ENCODE results near the gene MRPL40. TPM values are rescaled to one million over a fixed set of nuclear protein-coding genes. Genes with fewer than 3 reads are reported as not detected.
"Not testable (repeated sequence)": the region's sequence is repeated elsewhere in the genome, so short reads cannot be mapped to it uniquely, and the experiment has no call there.

Gene MRPL40
- total RNA-seq, 2 donors from 2014 or later, result 14.3 to 21.3 TPM

DNA sequence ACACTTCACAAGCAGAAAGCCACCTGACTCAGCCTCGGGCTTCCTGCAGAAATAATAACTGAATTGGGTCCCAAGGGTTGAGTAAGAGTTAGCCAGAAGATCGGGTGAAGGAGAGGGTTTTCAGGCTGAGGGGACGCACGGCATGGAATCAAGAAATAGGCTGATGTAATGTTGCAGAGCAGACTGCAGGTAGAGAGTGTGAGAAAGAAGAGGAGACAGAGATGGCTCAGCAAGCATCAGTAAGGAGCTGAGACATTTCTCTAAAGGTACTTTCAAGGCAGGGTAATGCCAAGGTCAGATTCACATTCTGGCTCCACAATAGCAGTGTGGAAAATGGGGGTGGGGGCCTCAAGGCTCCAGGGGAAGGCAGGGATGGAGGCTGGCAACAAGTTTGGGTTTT is 19.4 kb upstream of the MRPL40 start:
- Mint-ChIP-seq H3K4me3 (no peak overlapping the region), H3K4me1 (ENCODE audit: low read depth in 2 of 2) (peaks cover 45 to 50% of the 10 kb centered on the region in 2 donors)

DNA sequence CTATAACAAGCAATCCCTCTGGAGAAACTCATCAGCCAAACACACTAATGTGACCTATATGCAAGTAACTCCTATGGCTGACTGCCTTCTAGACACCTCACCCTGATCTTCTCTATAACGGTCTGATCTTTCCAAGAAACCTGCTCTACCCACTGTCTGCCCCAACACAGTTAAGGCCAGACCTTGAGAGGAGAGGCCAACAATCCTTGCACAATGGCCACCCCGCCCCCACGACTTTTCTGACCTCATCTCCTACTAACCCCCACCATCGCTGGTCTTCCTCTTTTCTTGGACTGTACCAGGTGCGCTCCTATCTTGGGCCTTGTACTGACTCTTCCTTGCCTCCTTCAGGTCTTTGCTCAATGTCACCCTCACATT is 13.3 kb upstream of the MRPL40 start:
- H3K4me3 Mint-ChIP-seq, result peak overlapping the region; percentile 81
- H3K27me3 Mint-ChIP-seq, result no peaks in the 10 kb centered on the region
- no peaks in the 10 kb centered on the region for H3K36me3 Mint-ChIP-seq
- H3K9me3 Mint-ChIP-seq, result no peaks in the 10 kb centered on the region
- H3K4me1 Mint-ChIP-seq (ENCODE audit: low read depth in 2 of 2), result peaks cover 72 to 79% of the 10 kb centered on the region in 2 donors
- ATAC-seq, result peak; percentile 59 to 80
- peak overlapping the region; percentile 91 to 94 for H3K27ac Mint-ChIP-seq
- DNase-seq (ENCODE audit: low spot score), result peak; percentile 68

More for the DNA sequence above, 19.4 kb upstream of the MRPL40 start:
- Mint-ChIP-seq H3K9me3 (no peaks in the 10 kb centered on the region), H3K36me3 (no peaks in the 10 kb centered on the region), H3K27ac (peak overlapping the region; percentile 14 to 26), H3K27me3 (no peaks in the 10 kb centered on the region)
- ATAC-seq (no peak), DNase-seq (ENCODE audit: low spot score) (no peak)

DNA sequence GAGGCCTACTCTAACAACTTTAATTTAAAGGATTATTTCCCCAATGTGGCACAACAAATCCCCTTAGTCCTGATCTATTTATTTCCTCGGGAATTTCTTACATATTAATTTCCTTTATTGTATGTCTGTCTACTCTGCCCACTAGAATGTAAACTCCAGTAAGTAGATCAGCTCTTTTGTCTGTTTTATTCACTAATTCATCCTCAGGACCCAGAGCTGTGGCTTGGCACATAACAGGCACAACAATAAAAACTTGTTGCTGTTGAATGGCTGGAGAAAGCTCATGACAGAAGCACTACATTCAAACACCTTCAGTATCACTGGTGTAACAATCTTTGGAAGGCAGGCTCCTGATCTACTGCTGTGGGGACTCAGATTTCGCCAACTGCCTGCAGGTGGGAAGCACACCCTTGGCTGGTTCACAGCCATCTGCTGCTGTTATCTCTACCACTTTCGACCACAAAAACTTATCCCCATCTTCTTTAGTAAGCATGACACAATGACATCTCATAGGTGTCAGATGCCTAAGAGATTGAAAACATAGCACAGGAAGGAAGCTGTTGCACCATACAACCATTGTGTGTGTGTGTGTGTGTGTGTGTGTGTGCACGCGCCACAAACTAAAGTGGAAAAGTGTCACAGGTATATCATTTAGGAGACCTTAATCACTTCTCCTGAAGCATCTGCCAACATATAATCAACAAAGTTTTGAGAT is 12.7 kb upstream of the MRPL40 start:
- peak overlapping the region; percentile 91 to 94 for H3K27ac Mint-ChIP-seq
- ATAC-seq, result peak; percentile 95 to 96
- DNase-seq (ENCODE audit: low spot score), result peak; percentile 73
- no peaks in the 10 kb centered on the region for H3K9me3 Mint-ChIP-seq
- H3K27me3 Mint-ChIP-seq, result no peaks in the 10 kb centered on the region
- peaks cover 75 to 79% of the 10 kb centered on the region in 2 donors for H3K4me1 Mint-ChIP-seq (ENCODE audit: low read depth in 2 of 2)
- no peaks in the 10 kb centered on the region for H3K36me3 Mint-ChIP-seq
- peak overlapping the region; percentile 81 for H3K4me3 Mint-ChIP-seq

DNA sequence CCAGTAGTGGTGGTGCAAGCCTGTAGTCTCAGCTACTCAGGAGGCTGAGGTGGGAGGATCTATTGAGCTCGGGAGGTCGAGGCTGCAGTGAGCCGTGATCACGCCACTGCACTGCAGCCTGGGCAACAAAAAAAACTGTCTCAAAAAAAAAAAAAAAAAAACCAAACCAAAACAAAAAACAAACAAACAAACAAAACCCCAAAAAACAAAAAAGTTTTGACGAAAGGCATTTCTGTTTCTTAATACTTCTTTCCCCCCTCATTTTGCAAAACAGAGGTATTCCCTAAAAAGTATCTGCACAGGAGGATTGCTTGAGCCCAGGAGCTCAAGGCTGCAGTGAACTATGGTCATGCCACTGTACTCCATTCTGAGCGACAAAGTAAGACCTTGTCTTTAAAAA is 12.0 kb upstream of the MRPL40 start:
- Mint-ChIP-seq H3K4me3 (peak overlapping the region; percentile 81), H3K27me3 (no peaks in the 10 kb centered on the region), H3K36me3 (no peaks in the 10 kb centered on the region), H3K9me3 (no peaks in the 10 kb centered on the region), H3K27ac (peak overlapping the region; percentile 91 to 94), H3K4me1 (ENCODE audit: low read depth in 2 of 2) (peaks cover 78 to 85% of the 10 kb centered on the region in 2 donors)
- DNase-seq (ENCODE audit: low spot score), result no peak
- ATAC-seq, result no peak

DNA sequence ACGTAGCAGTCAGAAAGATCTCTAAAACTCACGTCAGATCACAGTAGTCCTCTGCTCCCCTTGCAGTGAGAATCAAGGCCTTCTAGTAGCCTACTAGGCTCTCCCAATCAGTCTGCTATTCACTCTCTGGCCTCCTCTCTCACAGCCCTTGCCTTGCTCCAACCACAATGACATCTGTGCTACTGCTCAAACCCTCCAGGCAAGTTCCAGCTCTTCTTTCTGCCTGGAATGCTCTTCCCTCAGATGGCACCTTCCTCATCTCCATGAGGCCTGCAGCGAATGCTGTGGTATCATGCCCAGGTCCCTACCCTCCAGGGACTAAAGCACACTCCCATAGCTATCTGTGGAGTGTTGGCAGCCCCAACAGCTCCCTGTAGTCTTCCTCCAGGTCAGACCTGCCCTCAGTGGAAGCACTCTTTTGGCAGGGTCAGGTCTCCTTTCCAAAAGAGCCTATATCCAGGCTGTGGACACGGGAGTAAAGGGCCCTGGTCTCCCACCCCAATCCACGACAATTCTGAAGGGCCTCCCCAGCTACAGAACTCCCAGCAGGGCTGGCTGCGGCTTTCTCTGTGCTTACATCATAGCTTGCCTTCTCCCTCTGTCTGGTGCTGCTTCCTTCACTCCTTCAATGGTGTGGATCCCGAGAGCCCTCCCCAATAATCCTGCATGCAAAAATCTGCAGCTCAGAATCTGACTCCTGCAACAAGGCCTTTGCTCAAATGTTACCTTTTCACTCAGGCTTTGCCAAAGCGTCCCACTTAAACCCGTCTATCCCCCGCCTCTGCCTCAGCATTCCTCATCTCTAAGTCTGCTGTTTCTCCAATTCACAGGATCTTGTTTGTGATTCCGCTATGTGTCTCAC is 9.7 kb upstream of the MRPL40 start:
- ATAC-seq (no peak), DNase-seq (ENCODE audit: low spot score) (no peak)
- Mint-ChIP-seq H3K27me3 (no peaks in the 10 kb centered on the region), H3K9me3 (no peaks in the 10 kb centered on the region), H3K27ac (peak overlapping the region; percentile 91 to 94), H3K4me3 (peak overlapping the region; percentile 44), H3K36me3 (no peaks in the 10 kb centered on the region), H3K4me1 (ENCODE audit: low read depth in 2 of 2) (peaks cover 81 to 85% of the 10 kb centered on the region in 2 donors)

DNA sequence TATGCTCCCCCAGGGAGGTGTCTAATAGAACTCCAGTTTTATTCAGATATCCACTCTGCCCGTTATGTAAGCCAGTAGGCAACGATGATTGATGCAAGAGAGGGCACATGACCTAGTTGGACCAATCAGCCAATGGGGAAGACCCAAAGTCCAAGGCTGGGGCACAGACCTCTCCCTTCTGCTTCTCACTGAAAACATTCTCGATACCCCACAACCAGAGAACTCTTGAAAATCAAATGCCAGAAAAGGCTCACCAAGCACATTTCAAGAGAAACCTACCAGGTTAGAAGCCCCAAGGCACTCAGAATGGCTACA is 8.2 kb upstream of the MRPL40 start:
- H3K27ac Mint-ChIP-seq, result peak overlapping the region in 1 of 2 donors; percentile 94
- no peak overlapping the region for H3K4me3 Mint-ChIP-seq
- H3K36me3 Mint-ChIP-seq, result no peaks in the 10 kb centered on the region
- no peaks in the 10 kb centered on the region for H3K9me3 Mint-ChIP-seq
- peaks cover 83% of the 10 kb centered on the region in 2 donors for H3K4me1 Mint-ChIP-seq (ENCODE audit: low read depth in 2 of 2)
- DNase-seq (ENCODE audit: low spot score), result no peak
- H3K27me3 Mint-ChIP-seq, result no peaks in the 10 kb centered on the region
- ATAC-seq, result no peak

DNA sequence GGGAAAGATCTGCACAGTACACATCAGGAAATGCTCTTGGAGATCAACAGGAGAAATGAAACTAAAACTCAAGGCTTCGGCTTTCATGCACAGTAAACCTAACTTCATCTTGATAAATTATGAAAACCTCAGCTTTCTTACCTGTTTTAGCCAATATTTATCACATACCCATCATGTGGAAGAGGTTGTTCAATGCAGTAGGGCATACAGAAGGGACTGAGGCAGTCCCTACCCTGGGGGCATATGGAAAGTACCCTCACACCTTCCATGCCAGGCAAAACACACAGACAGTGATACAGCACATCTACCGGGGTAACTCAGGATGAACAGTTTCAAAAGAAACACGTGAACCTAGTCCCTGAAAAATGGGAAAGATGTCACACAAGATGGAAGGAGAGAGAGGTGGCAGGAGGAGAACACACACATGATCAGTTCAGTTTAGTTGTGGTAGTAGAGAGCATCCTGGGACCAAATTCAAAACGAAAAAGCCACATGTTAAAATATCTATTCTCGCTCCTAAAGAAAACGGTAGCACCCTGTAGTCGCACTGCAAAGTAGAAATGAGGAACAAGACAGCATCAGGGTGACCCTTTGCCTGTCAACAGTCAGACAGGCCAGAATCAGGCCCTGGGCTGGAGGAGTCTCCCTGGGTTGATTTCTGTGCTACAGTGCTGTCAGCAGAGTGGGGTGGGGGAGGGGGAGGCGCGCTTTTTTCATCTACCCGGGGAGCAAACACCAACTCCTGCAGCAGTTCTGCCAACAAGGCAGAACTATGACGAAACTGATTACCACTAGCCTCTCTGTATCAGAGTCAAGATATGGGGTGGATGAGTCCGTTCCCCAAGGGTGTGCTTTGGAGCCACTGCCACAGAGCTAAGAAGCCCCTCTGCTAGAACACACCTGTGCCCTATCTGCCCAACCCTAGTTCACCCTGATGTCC is 2.1 kb upstream of the MRPL40 start:
- H3K36me3 Mint-ChIP-seq, result peaks cover 9% of the 10 kb centered on the region
- H3K4me1 Mint-ChIP-seq (ENCODE audit: low read depth in 2 of 2), result peaks cover 42 to 53% of the 10 kb centered on the region in 2 donors
- H3K9me3 Mint-ChIP-seq, result no peaks in the 10 kb centered on the region
- no peak for ATAC-seq
- H3K4me3 Mint-ChIP-seq, result peak overlapping the region; percentile 95
- peak overlapping the region; percentile 89 to 91 for H3K27ac Mint-ChIP-seq
- no peak for DNase-seq (ENCODE audit: low spot score)
- no peaks in the 10 kb centered on the region for H3K27me3 Mint-ChIP-seq

DNA sequence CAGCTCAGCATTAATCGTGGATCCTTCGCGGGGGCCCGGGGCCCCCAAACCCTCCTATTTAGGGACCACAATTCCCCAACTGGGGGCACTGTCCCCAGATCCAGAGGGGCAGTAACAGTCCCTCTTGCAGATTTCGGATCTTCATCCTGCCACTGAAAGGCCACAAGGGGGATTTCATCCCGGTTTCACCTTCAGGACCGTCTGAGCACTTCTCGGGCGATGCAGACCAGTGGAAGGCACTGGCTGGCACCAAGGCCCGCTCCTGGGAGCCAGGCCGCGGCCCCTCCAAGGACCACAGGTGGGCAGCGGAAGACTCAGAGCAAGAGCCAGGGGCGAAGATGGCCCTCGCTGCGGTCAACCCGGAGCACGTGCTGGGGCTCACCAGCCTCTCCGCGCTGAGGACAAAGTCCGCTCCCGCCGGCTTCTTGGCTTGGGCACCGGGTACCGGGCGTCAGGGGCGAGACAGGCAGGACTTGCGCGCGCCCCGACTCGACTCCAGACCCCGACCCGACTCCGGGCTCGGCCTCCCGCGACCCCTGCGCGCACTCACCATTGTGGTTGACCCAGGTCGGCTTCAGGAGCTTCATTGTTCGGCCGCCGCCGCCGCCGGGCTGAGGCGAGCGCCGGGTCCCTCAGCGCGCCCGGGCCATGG is 1.3 kb upstream of the MRPL40 start:
- H3K27ac Mint-ChIP-seq, result peak overlapping the region; percentile 89 to 91
- H3K9me3 Mint-ChIP-seq, result no peaks in the 10 kb centered on the region
- ATAC-seq (no peak), DNase-seq (ENCODE audit: low spot score) (no peak)
- peaks cover 9% of the 10 kb centered on the region for H3K36me3 Mint-ChIP-seq
- H3K27me3 Mint-ChIP-seq, result no peaks in the 10 kb centered on the region
- H3K4me3 Mint-ChIP-seq, result peak overlapping the region; percentile 95
- peaks cover 40 to 53% of the 10 kb centered on the region in 2 donors for H3K4me1 Mint-ChIP-seq (ENCODE audit: low read depth in 2 of 2)

DNA sequence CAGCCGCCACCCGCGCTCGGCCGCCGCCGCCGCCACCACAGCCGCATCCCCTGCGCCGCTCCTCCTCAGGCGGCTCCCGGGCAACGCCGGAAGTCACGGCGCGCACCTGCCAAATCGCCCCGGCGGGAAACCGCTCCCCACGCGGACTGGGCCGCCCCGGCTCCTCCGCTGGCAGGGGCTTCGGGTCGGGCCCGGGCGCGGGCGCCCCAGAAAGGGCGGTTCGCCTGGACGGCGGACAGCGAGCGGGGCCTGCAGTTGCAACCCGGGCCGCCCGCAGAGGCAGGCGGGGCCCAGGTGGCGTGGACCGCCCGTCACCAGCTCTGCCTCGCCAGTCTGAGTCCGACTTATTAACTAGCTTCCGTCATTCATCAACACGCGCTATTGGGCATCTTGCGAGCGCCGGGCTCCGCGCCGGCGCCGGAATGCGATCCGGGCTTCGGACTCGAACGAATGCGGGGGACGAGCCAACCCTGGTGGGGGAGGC is 654 bp upstream of the MRPL40 start, which contains the start of gene HIRA:
TSS of gene HIRA (minus strand) at position 85 of the 484 bp plus-strand sequence. CDS start 257 bp downstream, outside the sequence.
- H3K27me3 Mint-ChIP-seq, result no peaks in the 10 kb centered on the region
- peak; percentile 88 for DNase-seq (ENCODE audit: low spot score)
- peaks cover 9% of the 10 kb centered on the region for H3K36me3 Mint-ChIP-seq
- peak within 1 kb of the TSS; percentile 95 for H3K4me3 Mint-ChIP-seq
- H3K27ac Mint-ChIP-seq, result peak within 1 kb of the TSS; percentile 91 to 92
- no peaks in the 10 kb centered on the region for H3K9me3 Mint-ChIP-seq
- H3K4me1 Mint-ChIP-seq (ENCODE audit: low read depth in 2 of 2), result peaks cover 33 to 48% of the 10 kb centered on the region in 2 donors
- peak; percentile 80 to 84 for ATAC-seq

DNA sequence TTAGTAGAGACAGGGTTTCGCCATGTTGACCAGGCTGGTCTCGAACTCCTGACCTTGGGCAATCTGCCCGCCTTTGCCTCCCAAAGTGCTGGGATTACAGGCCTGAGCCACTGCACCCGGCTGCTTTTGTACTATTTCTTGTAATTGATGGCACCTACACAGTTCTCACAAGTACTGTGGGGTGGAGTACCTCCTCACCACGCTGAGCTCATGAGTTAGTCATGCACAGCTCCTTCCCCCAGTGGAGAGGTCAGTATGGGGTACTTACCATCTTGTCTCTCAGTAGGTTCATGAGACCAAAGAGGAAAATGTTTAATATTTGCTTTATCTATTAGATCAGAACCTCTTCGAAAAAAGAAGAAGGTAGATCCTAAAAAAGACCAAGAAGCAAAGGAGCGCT is 2.1 kb downstream of the MRPL40 start:
- DNase-seq (ENCODE audit: low spot score), result no peak
- Mint-ChIP-seq H3K27ac (peak overlapping the region; percentile 89 to 92), H3K4me1 (ENCODE audit: low read depth in 2 of 2) (peaks cover 14 to 36% of the 10 kb centered on the region in 2 donors), H3K9me3 (no peaks in the 10 kb centered on the region), H3K4me3 (peak overlapping the region; percentile 95), H3K36me3 (peaks cover 9% of the 10 kb centered on the region), H3K27me3 (no peaks in the 10 kb centered on the region)
- ATAC-seq, result no peak

DNA sequence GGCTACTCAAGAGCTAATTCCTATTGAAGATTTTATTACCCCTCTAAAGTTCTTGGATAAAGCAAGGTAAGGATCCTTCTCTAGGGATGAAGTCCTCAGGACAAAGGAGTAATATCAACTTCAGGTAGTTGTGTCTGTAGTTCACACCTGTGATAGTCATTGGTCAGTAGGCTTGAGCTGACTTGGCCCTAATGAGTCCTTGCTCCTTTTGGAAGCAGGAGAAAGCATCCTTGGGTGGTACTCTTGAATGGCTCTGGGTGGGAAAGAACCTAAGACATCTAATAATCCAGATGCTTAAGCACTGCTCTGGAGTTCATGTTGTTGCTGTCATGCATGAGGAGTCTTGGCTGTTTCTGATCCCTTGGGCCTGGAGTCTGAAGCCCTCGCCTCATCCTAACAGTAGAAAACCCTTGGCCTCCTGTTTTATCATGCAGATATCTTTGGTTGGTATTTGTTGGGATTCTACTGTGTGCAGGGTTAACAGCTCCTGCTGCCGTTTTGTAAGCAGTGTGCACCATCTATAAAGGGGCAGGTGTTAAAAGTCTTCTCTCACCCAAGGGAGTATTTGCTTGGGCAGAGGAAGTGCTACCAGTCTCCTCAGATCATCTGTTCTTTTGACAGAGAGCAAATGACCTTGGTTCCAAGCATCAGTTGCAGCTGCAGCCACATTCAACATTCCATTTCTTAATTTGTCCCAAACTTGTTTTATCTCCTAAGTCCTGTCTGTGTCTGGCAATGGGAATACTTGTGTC is 2.7 kb downstream of the MRPL40 start:
- ATAC-seq, result no peak
- H3K36me3 Mint-ChIP-seq, result peaks cover 4% of the 10 kb centered on the region
- H3K9me3 Mint-ChIP-seq, result no peaks in the 10 kb centered on the region
- no peak for DNase-seq (ENCODE audit: low spot score)
- peak overlapping the region; percentile 89 to 92 for H3K27ac Mint-ChIP-seq
- H3K27me3 Mint-ChIP-seq, result no peaks in the 10 kb centered on the region
- H3K4me3 Mint-ChIP-seq, result no peak overlapping the region
- peaks cover 8 to 30% of the 10 kb centered on the region in 2 donors for H3K4me1 Mint-ChIP-seq (ENCODE audit: low read depth in 2 of 2)

DNA sequence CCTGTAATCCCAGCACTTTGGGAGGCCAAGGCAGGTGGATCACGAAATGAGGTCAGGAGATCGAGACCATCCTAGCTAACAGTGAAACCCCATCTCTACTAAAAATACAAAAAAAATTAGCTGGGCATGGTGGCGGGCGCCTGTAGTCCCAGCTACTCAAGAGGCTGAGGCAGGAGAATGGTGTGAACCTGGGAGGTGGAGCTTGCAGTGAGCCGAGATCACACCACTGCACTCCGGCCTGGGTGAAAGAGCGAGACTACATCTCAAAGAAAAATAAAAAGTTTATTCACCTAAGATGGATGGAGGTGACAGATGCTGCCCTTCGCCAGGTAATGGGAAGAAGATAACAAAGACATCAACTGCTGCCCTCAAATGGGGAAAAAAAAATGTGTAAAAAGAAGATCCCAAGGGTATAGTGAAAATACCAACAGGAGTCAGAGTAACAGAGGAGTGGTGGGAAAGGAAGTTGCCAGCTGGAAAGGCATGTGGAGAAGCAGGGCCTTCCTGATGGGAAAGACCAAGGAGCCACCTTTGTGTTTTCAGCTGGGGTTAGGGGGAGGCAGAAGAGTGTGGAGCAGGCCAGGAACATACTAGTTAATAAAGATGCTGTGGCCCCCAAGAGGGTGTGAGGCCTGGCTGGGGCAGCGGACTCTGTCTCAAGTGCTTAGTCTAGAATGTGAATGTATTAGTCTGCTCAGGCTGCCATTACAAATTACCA is 4.3 kb downstream of the MRPL40 start:
- DNase-seq (ENCODE audit: low spot score); H3K36me3 Mint-ChIP-seq; H3K27me3 Mint-ChIP-seq; H3K4me3 Mint-ChIP-seq; ATAC-seq; H3K9me3 Mint-ChIP-seq: not testable (repeated sequence)
- peaks cover 0 to 22% of the 10 kb centered on the region in 2 donors for H3K4me1 Mint-ChIP-seq (ENCODE audit: low read depth in 2 of 2)
- H3K27ac Mint-ChIP-seq, result peak overlapping the region in 1 of 2 donors; percentile 30
